Measurements from ENCODE around the gene CBR1.
"Not testable (repeated sequence)": the region's sequence is repeated elsewhere in the genome, so short reads cannot be mapped to it uniquely, and the experiment has no call there.

CBR1 gene

GRCh38 chr21:36082237-36082664 lies 12.4 kb downstream of the CBR1 start:
- DNase-seq, result no peak

GRCh38 chr21:36087362-36088138 lies 17.7 kb downstream of the CBR1 start:
- no peak for DNase-seq

GRCh38 chr21:36089946-36090345 lies 20.1 kb downstream of the CBR1 start:
- DNase-seq, result no peak

- DNase-seq, result no peak
These were observed 22.9 kb downstream of the CBR1 start for GRCh38 chr21:36092681-36093080.

- DNase-seq, result no peak
These were observed 23.7 kb downstream of the CBR1 start for GRCh38 chr21:36093512-36093911.

- no peak for DNase-seq
These were observed 26.8 kb downstream of the CBR1 start for GRCh38 chr21:36096398-36097290.

GRCh38 chr21:36097427-36098181 lies 27.8 kb downstream of the CBR1 start:
- DNase-seq, result no peak

GRCh38 chr21:36098182-36098532 lies 28.3 kb downstream of the CBR1 start:
- no peak for DNase-seq

GRCh38 chr21:36099000-36099399 lies 29.2 kb downstream of the CBR1 start:
- no peak for DNase-seq

GRCh38 chr21:36099695-36100211 lies 29.9 kb downstream of the CBR1 start:
- DNase-seq, result not testable (repeated sequence)

GRCh38 chr21:36100971-36101641 lies 31.3 kb downstream of the CBR1 start:
- DNase-seq, result no peak

GRCh38 chr21:36103434-36103833 lies 33.6 kb downstream of the CBR1 start:
- DNase-seq, result no peak

- DNase-seq, result no peak
These were observed 34.8 kb downstream of the CBR1 start for GRCh38 chr21:36104317-36105300.

- DNase-seq, result no peak
These were observed 35.6 kb downstream of the CBR1 start for GRCh38 chr21:36105327-36105842.

GRCh38 chr21:36109868-36110267 lies 40.0 kb downstream of the CBR1 start:
- no peak for DNase-seq

- no peak for DNase-seq
These were observed 41.4 kb downstream of the CBR1 start for GRCh38 chr21:36111238-36111637.

GRCh38 chr21:36113647-36114428 lies 44.0 kb downstream of the CBR1 start:
- no peak for DNase-seq

GRCh38 chr21:36115138-36115730 lies 45.4 kb downstream of the CBR1 start:
- no peak for DNase-seq

- no peak for DNase-seq
These were observed 47.5 kb downstream of the CBR1 start for GRCh38 chr21:36117286-36117741.

Measured in NCI-H748 treated with DMSO at 0.1 percent for 48 hours (cell line).